Ishikawa (cell line): ENCODE measurements around the gene GPR55.

Experiments
- CEBPB ChIP-seq: IDR thresholded peaks from 2 replicates; pipeline ENCODE4 v1.6.1; 2012
- CREB1 ChIP-seq: IDR thresholded peaks from 2 replicates; pipeline ENCODE4 v1.6.1; 2012; ENCODE audit warnings: low read depth
- EGR1 ChIP-seq: IDR thresholded peaks from 2 replicates; pipeline ENCODE4 v1.6.1; 2012
- EP300 ChIP-seq: IDR thresholded peaks from 2 replicates; pipeline ENCODE4 v1.6.1; 2012; ENCODE audit warnings: borderline replicate concordance
- FOXM1 ChIP-seq: IDR thresholded peaks from 2 replicates; pipeline ENCODE4 v1.6.1; 2012; ENCODE audit warnings: low read depth, borderline replicate concordance
- NFIC ChIP-seq: IDR thresholded peaks from 2 replicates; pipeline ENCODE4 v1.6.1; 2012
- RAD21 ChIP-seq: IDR thresholded peaks from 2 replicates; pipeline ENCODE4 v1.6.1; 2012; ENCODE audit warnings: low read depth
- TAF1 ChIP-seq: IDR thresholded peaks from 2 replicates; pipeline ENCODE4 v1.6.1; 2012; ENCODE audit warnings: low read depth, mild to moderate bottlenecking
- TCF12 ChIP-seq: IDR thresholded peaks from 2 replicates; pipeline ENCODE4 v1.6.1; 2012; ENCODE audit warnings: low read depth
- TEAD4 ChIP-seq: IDR thresholded peaks from 2 replicates; pipeline ENCODE4 v1.6.1; 2012
- YY1 ChIP-seq: IDR thresholded peaks from 2 replicates; pipeline ENCODE4 v1.6.1; 2012; ENCODE audit warnings: low read depth
- ZBTB7A ChIP-seq: IDR thresholded peaks from 2 replicates; pipeline ENCODE4 v1.6.1; 2012; ENCODE audit warnings: low read depth
- TF ChIP-seq, protein P1 (sequence below): IDR thresholded peaks from 2 replicates; pipeline ENCODE4 v1.6.1; 2012
- TF ChIP-seq, protein P2 (sequence below): IDR thresholded peaks from 2 replicates; pipeline ENCODE4 v1.6.1; 2012; ENCODE audit warnings: low read depth, mild to moderate bottlenecking
- TF ChIP-seq, protein P3 (sequence below): IDR thresholded peaks from 2 replicates; pipeline ENCODE4 v1.6.1; 2012

GPR55 gene

DNA sequence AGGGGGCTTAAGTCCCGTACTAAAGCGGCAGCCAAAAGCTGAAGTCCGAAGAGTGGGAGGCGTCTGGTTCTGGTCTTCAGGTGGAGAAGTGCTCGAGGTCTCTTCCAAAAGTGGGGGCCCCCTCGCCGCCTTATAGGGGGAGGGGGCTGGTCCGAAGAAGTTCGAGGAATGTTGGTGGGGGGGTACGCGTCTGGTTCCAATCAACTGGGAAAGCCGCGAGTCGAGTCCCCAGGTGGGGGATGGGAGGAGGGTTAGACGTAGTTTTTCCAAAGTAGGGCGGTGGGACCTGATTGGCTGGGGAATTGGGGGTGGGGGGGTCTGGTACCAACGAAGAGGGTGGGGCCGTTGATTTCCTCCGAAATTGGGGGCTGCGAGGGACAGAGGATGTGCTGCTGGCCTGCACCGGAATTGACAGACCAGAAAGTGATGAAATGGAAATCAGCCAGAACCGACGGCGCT, 59.7 kb downstream of the GPR55 start:
- 0 out of 2 replicates have a peak, but pooled peaks have one; percentile 3 for TF ChIP-seq ZBTB7A
- TF ChIP-seq, protein P1, sequence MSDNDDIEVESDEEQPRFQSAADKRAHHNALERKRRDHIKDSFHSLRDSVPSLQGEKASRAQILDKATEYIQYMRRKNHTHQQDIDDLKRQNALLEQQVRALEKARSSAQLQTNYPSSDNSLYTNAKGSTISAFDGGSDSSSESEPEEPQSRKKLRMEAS, result no peak

DNA sequence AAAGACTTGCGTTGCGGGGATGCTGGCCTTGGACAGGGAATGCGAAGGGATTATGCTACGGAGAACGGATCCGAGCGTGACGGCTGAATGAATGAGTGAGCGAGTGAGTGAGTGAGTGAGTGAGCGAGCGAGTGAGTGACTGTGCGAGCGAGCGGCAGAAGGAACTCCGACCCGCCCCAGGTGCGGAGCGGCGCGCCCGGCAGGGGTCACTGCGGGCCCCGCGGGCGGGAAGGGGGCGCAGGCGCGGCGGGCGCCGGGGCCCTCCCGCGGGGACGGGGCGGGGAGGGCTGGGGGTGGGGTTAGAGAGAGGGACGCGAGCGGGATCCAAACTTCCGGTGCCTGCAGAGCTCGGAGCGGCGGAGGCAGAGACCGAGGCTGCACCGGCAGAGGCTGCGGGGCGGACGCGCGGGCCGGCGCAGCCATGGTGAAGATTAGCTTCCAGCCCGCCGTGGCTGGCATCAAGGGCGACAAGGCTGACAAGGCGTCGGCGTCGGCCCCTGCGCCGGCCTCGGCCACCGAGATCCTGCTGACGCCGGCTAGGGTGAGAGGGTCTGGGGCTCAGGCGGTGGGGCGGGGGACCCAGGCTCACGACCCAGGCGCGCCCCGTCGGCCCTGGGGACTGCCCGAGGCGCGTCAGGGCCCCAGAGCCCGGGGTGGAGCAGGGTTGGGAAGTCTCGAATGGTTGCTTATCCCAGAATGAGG, 60.3 kb downstream of the GPR55 start, which contains the start of gene ITM2C:
Gene ITM2C (plus strand): TSS at position 338 of the 702 bp plus-strand sequence. CDS start 84 bp downstream, at position 422.
- TF ChIP-seq EGR1 (no peak), ZBTB7A (peak; percentile 70; the same call in 1 of the 2 replicates), TAF1 (peak; percentile 39; the same call in 1 of the 2 replicates)

DNA sequence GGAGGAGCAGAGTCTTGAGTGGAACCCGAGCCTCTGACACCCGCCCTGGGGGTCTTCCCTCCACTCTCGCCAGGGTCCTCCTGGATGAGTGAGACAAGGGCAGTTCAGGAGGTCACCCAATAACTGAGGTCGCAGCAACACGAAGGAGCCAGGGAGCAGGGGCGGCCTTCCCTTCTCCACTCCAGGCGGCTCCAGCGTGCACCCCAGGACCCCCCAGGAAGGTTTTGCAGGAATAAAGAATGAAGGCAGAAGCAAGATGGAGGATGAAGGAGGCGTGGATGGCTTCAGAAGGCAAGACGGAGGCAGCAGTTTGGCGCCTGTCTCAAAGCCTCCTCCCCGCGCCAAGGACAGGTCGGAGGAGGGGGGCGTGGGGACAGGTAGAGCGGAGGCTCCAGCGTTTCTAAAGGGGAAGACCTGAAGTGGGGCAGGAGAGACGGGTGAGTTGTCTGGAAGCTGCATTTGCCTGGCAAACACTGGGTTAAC, 60.9 kb downstream of the GPR55 start:
- TF ChIP-seq NFIC, result 0 out of 2 replicates have a peak, but pooled peaks have one; percentile 24
- TF ChIP-seq ZBTB7A, result no peak

DNA sequence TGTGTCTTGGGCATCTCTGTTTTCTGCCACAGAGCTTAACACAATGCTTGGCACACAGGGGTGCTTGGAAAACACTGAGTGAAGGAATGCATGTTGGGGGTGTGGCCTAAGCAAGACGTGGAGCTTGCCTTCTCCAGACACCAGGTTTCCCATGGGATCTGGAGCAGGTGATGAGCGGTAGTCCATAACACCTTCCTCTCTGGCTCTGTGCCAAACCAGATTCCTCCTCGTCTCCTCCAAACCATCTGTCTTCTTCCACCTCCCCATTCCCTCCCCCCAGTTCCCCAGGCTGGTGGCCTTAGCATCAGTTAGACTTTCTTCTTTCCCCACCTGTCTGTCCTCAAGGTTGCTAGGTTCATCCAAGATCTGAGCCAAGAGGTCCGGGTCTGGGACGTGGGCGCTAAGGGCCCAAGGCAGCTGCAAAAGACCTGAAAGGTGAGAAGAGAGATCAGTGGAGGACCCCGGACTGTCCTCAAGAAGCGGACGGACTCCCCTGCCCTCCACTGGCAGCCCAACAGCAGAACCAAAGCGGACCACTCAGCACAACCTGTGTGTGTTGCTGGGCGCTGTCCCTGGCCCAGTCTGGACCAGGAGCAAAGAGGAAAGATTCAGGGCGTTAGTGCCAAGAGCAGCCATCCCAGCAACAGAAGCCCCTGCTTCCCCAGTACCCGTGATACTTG, 61.5 kb downstream of the GPR55 start:
- peak; percentile 73 for TF ChIP-seq NFIC
- TF ChIP-seq, protein P2, sequence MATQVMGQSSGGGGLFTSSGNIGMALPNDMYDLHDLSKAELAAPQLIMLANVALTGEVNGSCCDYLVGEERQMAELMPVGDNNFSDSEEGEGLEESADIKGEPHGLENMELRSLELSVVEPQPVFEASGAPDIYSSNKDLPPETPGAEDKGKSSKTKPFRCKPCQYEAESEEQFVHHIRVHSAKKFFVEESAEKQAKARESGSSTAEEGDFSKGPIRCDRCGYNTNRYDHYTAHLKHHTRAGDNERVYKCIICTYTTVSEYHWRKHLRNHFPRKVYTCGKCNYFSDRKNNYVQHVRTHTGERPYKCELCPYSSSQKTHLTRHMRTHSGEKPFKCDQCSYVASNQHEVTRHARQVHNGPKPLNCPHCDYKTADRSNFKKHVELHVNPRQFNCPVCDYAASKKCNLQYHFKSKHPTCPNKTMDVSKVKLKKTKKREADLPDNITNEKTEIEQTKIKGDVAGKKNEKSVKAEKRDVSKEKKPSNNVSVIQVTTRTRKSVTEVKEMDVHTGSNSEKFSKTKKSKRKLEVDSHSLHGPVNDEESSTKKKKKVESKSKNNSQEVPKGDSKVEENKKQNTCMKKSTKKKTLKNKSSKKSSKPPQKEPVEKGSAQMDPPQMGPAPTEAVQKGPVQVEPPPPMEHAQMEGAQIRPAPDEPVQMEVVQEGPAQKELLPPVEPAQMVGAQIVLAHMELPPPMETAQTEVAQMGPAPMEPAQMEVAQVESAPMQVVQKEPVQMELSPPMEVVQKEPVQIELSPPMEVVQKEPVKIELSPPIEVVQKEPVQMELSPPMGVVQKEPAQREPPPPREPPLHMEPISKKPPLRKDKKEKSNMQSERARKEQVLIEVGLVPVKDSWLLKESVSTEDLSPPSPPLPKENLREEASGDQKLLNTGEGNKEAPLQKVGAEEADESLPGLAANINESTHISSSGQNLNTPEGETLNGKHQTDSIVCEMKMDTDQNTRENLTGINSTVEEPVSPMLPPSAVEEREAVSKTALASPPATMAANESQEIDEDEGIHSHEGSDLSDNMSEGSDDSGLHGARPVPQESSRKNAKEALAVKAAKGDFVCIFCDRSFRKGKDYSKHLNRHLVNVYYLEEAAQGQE, result no peak

DNA sequence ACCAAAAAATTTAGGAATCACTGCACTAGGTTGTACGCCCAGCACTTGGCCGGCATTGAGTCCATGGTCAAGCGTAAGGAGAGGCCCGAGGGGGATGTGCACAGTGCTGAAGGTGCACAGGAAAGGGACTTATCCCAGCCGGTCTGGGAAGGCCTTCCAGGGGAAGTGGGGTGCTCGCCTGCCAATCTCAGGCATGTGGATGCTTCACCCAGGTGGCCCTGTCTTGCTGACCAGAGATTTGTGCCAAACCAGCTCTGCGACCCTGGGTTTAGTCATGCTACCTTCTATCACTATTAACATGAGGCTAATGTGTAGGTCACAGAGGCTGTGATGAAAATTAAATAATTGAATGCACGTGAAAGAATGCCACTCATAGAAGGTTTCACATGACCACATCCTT, 62.0 kb downstream of the GPR55 start:
- TF ChIP-seq, protein P2, result no peak
- TF ChIP-seq TAF1 (no peak), FOXM1 (no peak)
- TF ChIP-seq, protein P1, result no peak

DNA sequence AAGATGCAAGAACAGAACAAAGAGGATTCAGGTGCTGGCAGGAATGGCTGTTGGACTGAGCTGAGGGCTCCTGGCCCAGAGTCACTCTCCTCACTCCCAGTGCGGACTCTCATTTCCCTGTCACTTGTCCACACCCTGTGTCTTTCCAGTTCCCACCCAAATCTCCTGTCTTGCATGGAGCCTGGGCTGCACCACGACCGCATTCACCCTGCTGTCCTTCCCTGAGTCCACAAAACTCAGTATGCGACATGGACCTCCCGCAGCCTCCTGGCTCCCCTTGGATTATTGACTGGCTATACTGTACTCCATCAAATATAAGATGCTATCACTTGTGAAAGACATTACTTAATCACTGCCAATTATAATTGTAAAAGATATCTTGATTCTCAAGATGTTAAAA, 62.8 kb downstream of the GPR55 start:
- TF ChIP-seq TEAD4, result no peak
- TF ChIP-seq, protein P2, result no peak
- TF ChIP-seq NFIC, result no peak
- no peak for TF ChIP-seq RAD21
- TF ChIP-seq, protein P1, result no peak
- no peak for TF ChIP-seq EP300
- no peak for TF ChIP-seq FOXM1
- TF ChIP-seq TCF12, result no peak
- TF ChIP-seq YY1, result no peak
- TF ChIP-seq TAF1, result no peak
- no peak for TF ChIP-seq ZBTB7A
- no peak for TF ChIP-seq CREB1
- TF ChIP-seq, protein P3, sequence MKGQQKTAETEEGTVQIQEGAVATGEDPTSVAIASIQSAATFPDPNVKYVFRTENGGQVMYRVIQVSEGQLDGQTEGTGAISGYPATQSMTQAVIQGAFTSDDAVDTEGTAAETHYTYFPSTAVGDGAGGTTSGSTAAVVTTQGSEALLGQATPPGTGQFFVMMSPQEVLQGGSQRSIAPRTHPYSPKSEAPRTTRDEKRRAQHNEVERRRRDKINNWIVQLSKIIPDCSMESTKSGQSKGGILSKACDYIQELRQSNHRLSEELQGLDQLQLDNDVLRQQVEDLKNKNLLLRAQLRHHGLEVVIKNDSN, result no peak
- no peak for TF ChIP-seq CEBPB
- no peak for TF ChIP-seq EGR1
